GM15510 (cell line): ENCODE measurements around the gene NXPH2.

ENCODE experiments used
- POLR2A ChIP-seq: IDR thresholded peaks from 3 replicates; pipeline ENCODE4 v1.6.1; 2011; ENCODE audit warnings: borderline replicate concordance; ENCODE audit not compliant: insufficient read length; ENCODE audit errors: extremely low read depth

NXPH2 gene

GRCh38 chr2:138632066-138632620 lies 148.0 kb downstream of the NXPH2 start:
- no peak for TF ChIP-seq POLR2A

- TF ChIP-seq POLR2A: no peak
Measured at GRCh38 chr2:138630164-138630563, 150.0 kb downstream of the NXPH2 start.

- TF ChIP-seq POLR2A: no peak
Measured at GRCh38 chr2:138626148-138626547, 154.0 kb downstream of the NXPH2 start.

- TF ChIP-seq POLR2A: no peak
Measured at GRCh38 chr2:138622613-138623012, 157.6 kb downstream of the NXPH2 start.

- TF ChIP-seq POLR2A: no peak
Measured at GRCh38 chr2:138621139-138621538, 159.1 kb downstream of the NXPH2 start.

GRCh38 chr2:138620431-138620830 lies 159.8 kb downstream of the NXPH2 start:
- TF ChIP-seq POLR2A: no peak
